NCI-H2171 (cell line): ENCODE results near the gene CYTH1.

ENCODE experiments used
- DNase-seq: peaks from one replicate; lab custom pipeline; 2025; lab: John Stamatoyannopoulos, UW

The CYTH1 gene

GRCh38 chr17:78804777-78805176 is 22.7 kb upstream of the CYTH1 start:
- no peak for DNase-seq

- no peak for DNase-seq
These were observed 21.2 kb upstream of the CYTH1 start for GRCh38 chr17:78803186-78803845.

GRCh38 chr17:78802459-78802858 is 20.4 kb upstream of the CYTH1 start:
- no peak for DNase-seq

- DNase-seq: no peak
These were observed 19.9 kb upstream of the CYTH1 start for GRCh38 chr17:78802008-78802407.

GRCh38 chr17:78800132-78800931 is 18.3 kb upstream of the CYTH1 start:
- DNase-seq: no peak

- no peak for DNase-seq
These were observed 16.9 kb upstream of the CYTH1 start for GRCh38 chr17:78798695-78799559.

GRCh38 chr17:78797691-78798585 is 15.9 kb upstream of the CYTH1 start:
- DNase-seq: no peak

GRCh38 chr17:78797213-78797612 is 15.1 kb upstream of the CYTH1 start:
- no peak for DNase-seq

GRCh38 chr17:78796517-78796900 is 14.4 kb upstream of the CYTH1 start:
- DNase-seq: no peak

- no peak for DNase-seq
These were observed 13.9 kb upstream of the CYTH1 start for GRCh38 chr17:78795861-78796516.

GRCh38 chr17:78794864-78795640 is 13.0 kb upstream of the CYTH1 start:
- no peak for DNase-seq

- DNase-seq: no peak
These were observed 12.3 kb upstream of the CYTH1 start for GRCh38 chr17:78794399-78794798.

GRCh38 chr17:78793968-78794367 is 11.9 kb upstream of the CYTH1 start:
- no peak for DNase-seq

GRCh38 chr17:78793415-78793814 is 11.3 kb upstream of the CYTH1 start:
- DNase-seq: no peak

GRCh38 chr17:78791840-78792709 is 10.0 kb upstream of the CYTH1 start:
- no peak for DNase-seq

GRCh38 chr17:78790552-78790951 is 8.5 kb upstream of the CYTH1 start:
- no peak for DNase-seq

GRCh38 chr17:78789663-78790181 is 7.6 kb upstream of the CYTH1 start:
- peak; percentile 75 for DNase-seq

GRCh38 chr17:78789149-78789662 is 7.1 kb upstream of the CYTH1 start:
- no peak for DNase-seq

GRCh38 chr17:78788451-78788850 is 6.4 kb upstream of the CYTH1 start:
- no peak for DNase-seq
